G401 (cell line): Measurements from ENCODE around the gene TMPRSS3. TPM values are rescaled to one million over a fixed set of nuclear protein-coding genes. Genes with fewer than 3 reads are reported as not detected.

Experiments
- DNase-seq: peaks from one replicate; pipeline ENCODE4 v3.0.0-alpha.2; 2015; ENCODE audit warnings: low spot score
- in situ Hi-C: cut with HindIII; loops from 2 replicates; pipeline ENCODE4 v1.10.0; 2016; ENCODE audit warnings: low sequenced_read_pairs, mixed read lengths
- total RNA-seq: library from RNA; depleted of rRNA; stranded (reverse); fragments of >200 nt; shearing (Covaris generic); gene quantifications from 2 replicates; pipeline ENCODE4 v1.2.3, GENCODE V29; 2014

The TMPRSS3 gene
- total RNA-seq, 1 experiment from 2014 or later = not detected

DNA sequence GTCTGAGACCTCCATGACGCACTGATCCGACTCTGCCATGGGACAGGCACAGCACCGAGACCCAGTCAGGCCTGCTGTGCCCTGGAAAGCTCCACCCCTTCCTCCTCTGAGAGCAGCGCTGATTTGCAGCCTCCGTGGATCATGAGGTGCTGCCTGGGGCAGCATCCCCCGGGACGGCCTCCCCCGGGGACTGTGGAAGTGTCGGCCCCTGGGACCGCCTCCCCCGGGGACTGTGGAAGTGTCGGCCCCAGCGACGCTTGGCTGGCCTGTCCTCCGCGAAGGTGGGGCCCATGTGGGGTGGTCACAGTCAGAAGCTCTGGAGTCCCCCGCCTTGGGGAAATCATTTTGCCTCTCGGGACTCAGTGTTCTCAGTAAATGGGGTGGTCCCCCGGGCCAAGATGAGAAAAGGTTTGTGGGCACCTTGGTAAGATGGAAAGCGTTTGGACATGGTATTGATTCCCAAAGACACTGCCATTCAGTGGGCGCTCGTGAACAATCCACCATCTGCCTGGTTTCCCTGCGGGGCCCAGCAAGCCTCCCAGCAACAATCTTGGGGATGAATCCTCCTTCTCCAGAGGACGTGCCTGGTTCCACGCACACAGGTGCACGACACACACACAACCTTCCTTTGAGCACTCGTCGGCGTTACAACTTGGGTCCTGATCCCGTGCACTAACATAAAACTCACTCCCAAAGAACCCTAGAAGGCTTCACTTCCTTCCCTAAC is 48.1 kb downstream of the TMPRSS3 start:
- in situ Hi-C loops = loop anchor here (10.0 kb wide), 1 partner anchor 57 kb away; the partner anchor contains the start of gene UBASH3A
- no peak for DNase-seq

- in situ Hi-C loops = loop anchor here (10.0 kb wide), 1 partner anchor 58 kb away; the partner anchor contains the start of gene UBASH3A
- DNase-seq = no peak
Measured at GRCh38 chr21:42346866-42347600, 48.8 kb downstream of the TMPRSS3 start.

DNA sequence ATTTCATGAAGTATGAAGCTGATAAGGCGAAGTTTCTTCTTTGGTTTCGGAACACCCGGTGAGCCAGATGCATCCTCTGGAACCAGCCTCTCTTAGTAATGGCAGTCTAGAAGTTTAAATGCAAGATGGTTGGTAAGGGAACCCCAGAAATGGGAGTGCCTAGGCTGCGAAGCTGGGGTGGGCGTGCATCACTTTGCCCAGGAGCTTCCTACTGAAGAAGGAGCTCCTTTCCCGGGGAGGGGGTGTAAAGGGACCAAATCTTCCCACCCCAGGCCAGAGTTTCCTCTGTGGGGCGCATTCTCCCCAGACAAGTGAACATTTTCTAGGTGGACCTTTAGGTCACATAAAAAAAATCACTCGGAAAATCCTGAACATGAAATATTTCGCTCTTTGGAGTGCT is 49.4 kb downstream of the TMPRSS3 start:
- in situ Hi-C loops = loop anchor here (10.0 kb wide), 1 partner anchor 58 kb away; the partner anchor contains the start of gene UBASH3A

DNA sequence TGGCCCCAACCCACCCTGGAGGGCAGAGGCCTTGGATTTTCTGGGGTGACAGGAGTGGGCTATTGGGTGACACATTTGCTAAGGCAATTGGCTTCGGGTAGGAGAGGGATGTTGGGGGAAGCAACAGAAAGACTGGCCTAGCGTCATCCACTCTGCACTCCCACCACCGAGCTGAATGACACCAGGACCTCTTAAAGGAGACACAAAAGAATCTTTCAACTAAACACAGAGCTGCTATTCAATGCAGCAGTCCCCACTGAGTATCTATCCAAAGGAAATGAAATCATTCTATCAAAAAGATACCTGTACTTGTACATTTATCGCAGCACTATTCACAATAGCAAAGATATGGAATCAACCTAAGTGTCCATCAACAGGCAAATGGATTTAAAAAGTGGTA is 51.2 kb downstream of the TMPRSS3 start:
- in situ Hi-C loops = loop anchor here (10.0 kb wide), 1 partner anchor 60 kb away; the partner anchor contains the start of gene UBASH3A
- no peak for DNase-seq

More for the DNA sequence above, 49.4 kb downstream of the TMPRSS3 start:
- DNase-seq = no peak

GRCh38 chr21:42343963-42344510 is 51.8 kb downstream of the TMPRSS3 start:
- in situ Hi-C loops = loop anchor here (10.0 kb wide), 1 partner anchor 61 kb away; the partner anchor contains the start of gene UBASH3A
- DNase-seq = no peak

DNA sequence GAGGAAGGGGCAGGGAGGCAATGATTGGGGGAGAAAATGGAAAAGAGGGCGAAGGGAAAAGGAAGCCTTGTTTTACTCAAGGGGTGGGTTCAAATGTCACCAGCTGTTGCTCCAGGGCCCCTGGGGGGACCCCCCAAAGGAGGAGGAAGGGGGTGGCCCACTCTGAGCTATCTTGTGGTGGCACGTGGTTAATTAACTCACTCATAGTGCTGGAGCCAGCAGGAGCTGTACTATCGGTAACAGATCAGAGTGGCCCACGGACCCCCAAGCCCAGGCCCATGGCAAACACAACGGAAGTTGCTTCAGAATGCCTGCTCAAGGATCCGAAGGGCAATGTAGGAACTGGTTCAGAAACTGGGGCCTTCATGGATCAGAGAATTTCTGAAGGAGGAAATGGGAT is 52.3 kb downstream of the TMPRSS3 start:
- in situ Hi-C loops = loop anchor here (10.0 kb wide), 1 partner anchor 61 kb away; the partner anchor contains the start of gene UBASH3A
- no peak for DNase-seq

- in situ Hi-C loops = loop anchor here (10.0 kb wide), 1 partner anchor 62 kb away; the partner anchor contains the start of gene UBASH3A
- no peak for DNase-seq
Measured at GRCh38 chr21:42343101-42343500, 52.8 kb downstream of the TMPRSS3 start.

GRCh38 chr21:42341776-42342542 is 53.9 kb downstream of the TMPRSS3 start:
- DNase-seq = no peak
- in situ Hi-C loops = loop anchor here (10.0 kb wide), 1 partner anchor 63 kb away; the partner anchor contains the start of gene UBASH3A

- in situ Hi-C loops = loop anchor here (10.0 kb wide), 1 partner anchor 64 kb away; the partner anchor contains the start of gene UBASH3A
Measured at GRCh38 chr21:42340187-42341050, 55.4 kb downstream of the TMPRSS3 start.

GRCh38 chr21:42338729-42339715 is 56.8 kb downstream of the TMPRSS3 start:
- in situ Hi-C loops = no loop called here
- DNase-seq = no peak

More at GRCh38 chr21:42340187-42341050, 55.4 kb downstream of the TMPRSS3 start:
- no peak for DNase-seq

DNA sequence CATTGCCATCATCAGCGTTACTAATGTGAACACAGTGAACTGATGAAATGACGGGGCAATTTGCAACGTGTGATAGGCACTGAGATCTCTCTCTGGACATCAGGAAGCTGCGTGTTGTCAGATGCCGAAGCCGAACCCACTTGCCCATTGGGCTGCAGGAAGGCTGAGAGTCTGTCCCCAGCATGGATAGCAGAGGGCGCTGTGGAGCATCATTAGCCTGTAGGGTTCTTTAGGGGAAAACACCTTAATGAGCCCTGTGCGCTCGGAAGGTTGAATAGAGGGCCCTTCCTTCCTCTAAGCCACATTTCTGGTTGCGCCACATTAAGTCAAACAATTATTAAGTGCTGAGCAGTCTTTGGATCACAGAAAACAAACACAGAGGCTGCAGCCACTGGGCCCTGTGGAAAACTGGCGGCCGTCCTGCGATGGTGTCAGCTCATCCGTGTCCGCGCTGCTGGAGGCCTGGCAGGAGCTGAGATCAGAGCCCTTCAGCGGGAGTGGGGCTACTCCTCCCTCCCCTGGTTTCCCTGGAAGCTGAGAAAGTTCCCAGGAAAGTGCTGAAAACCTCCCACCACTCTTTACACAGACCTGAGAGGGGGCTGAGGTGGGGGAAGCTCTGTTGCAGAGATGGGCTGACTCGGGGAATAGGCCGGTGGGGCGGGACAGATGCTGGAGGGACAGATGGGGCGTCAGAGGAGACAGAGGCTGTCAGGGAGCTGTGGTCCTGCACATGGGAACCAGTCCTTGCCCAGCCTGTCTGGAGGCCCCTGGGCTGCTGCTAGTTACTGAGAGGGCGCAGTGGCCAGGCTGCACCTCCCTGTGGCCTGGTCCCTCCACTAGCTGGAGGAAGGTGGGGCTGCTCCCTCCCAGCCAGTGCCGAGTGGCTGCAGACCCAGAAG is 57.8 kb downstream of the TMPRSS3 start:
- DNase-seq = peak; percentile 85
- in situ Hi-C loops = no loop called here

DNA sequence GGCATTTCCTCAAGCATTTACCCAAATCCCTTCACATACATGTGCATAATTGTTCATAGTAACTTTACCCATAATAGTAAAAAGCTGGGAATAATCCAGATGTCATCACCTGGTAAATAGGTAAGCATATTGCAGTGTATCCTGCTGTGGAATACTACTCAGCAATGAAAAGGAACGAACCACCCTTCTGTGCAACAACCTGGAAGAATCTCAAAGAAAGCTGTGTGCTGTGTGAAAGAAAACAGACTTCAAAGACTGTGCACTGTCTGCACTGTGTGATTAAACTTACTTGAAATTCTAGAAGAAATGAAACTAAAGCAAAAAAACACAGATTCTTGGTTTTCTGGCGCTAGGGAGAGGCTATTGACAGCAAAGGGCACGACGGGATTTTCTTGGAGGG is 58.6 kb downstream of the TMPRSS3 start:
- DNase-seq = no peak
- in situ Hi-C loops = no loop called here

- in situ Hi-C loops = no loop called here
- no peak for DNase-seq
Measured at GRCh38 chr21:42336054-42336453, 59.8 kb downstream of the TMPRSS3 start.

GRCh38 chr21:42332557-42333317 is 63.1 kb downstream of the TMPRSS3 start:
- no peak for DNase-seq
- in situ Hi-C loops = no loop called here

- no peak for DNase-seq
- in situ Hi-C loops = no loop called here
Measured at GRCh38 chr21:42331660-42332059, 64.2 kb downstream of the TMPRSS3 start.
